ENCODE data around the gene CTDSPL.
A peak's percentile ranks its signal among the peaks of the same experiment; 100 is the strongest.

The CTDSPL gene

GRCh38 chr3:37853691-37854413 lies 7.8 kb upstream of the CTDSPL start:
- DNase-seq (ENCODE audit: low spot score): no peak
- no peak overlapping the region for H3K4me3 ChIP-seq
- H3K27ac ChIP-seq: no peak overlapping the region
- no peak for TF ChIP-seq CTCF (IDR thresholded peaks at IDR 0.05)

GRCh38 chr3:37855363-37855970 lies 6.2 kb upstream of the CTDSPL start:
- peak; percentile 82 for TF ChIP-seq CTCF (IDR thresholded peaks at IDR 0.05)
- peak; percentile 89 for DNase-seq (ENCODE audit: low spot score)
- Histone ChIP-seq H3K4me3 (no peak overlapping the region), H3K27ac (peak overlapping the region in 1 of 2 donors; percentile 15)

GRCh38 chr3:37856381-37856780 lies 5.3 kb upstream of the CTDSPL start:
- H3K27ac ChIP-seq: peak overlapping the region; percentile 17 to 48
- no peak for TF ChIP-seq CTCF (IDR thresholded peaks at IDR 0.05)
- H3K4me3 ChIP-seq: no peak overlapping the region
- DNase-seq (ENCODE audit: low spot score): no peak

- Histone ChIP-seq H3K27ac (peak overlapping the region in 1 of 2 donors; percentile 81), H3K4me3 (no peak overlapping the region)
- no peak for TF ChIP-seq CTCF (IDR thresholded peaks at IDR 0.05)
- DNase-seq (ENCODE audit: low spot score): no peak
Observed at GRCh38 chr3:37858742-37859141, 2.9 kb upstream of the CTDSPL start.

GRCh38 chr3:37859354-37859753 lies 2.3 kb upstream of the CTDSPL start:
- Histone ChIP-seq H3K27ac (peak overlapping the region; percentile 81 to 96), H3K4me3 (no peak overlapping the region)
- no peak for DNase-seq (ENCODE audit: low spot score)

GRCh38 chr3:37859908-37860199 lies 1.8 kb upstream of the CTDSPL start:
- DNase-seq (ENCODE audit: low spot score): no peak
- Histone ChIP-seq H3K4me3 (peak overlapping the region; percentile 40), H3K27ac (peak overlapping the region; percentile 81 to 96)
- no peak for TF ChIP-seq CTCF (IDR thresholded peaks at IDR 0.05)

More at GRCh38 chr3:37859354-37859753, 2.3 kb upstream of the CTDSPL start:
- TF ChIP-seq CTCF (IDR thresholded peaks at IDR 0.05): no peak

All from coronary artery (tissue), 2 donors.